ENCODE measurements around the gene HEBP2. TPM values are rescaled to one million over a fixed set of nuclear protein-coding genes. Genes with fewer than 3 reads are reported as not detected.

Gene HEBP2
- total and polyA plus RNA-seq, 12 donors = 22.3 to 76.9 (median 49.8) TPM

DNA sequence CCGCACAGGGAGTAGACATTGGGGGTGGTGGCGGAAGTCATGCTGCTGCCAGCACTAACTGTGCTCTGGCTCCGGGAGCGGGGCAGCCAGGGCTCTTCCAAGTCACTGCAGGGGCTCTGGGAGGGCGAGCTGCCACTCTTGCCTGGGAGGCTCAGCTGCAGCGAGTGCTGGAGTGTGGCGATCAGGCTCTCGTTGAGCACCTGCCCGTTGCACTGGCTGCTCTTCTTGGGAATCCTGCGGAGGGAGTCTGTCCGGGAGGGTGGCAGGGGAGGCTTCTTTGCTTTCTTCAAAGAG, 28.0 kb downstream of the HEBP2 start:
- H3K36me3 ChIP-seq (replicated peaks in 1 of 2) = no peaks in the 10 kb centered on the region
- WGBS, 4 donors = 91% methylated on average over 4 to 11 of the region's 11 CpGs; no CpG with 5 or more reads in 1 of the 4 donors
- TF ChIP-seq, protein P1, sequence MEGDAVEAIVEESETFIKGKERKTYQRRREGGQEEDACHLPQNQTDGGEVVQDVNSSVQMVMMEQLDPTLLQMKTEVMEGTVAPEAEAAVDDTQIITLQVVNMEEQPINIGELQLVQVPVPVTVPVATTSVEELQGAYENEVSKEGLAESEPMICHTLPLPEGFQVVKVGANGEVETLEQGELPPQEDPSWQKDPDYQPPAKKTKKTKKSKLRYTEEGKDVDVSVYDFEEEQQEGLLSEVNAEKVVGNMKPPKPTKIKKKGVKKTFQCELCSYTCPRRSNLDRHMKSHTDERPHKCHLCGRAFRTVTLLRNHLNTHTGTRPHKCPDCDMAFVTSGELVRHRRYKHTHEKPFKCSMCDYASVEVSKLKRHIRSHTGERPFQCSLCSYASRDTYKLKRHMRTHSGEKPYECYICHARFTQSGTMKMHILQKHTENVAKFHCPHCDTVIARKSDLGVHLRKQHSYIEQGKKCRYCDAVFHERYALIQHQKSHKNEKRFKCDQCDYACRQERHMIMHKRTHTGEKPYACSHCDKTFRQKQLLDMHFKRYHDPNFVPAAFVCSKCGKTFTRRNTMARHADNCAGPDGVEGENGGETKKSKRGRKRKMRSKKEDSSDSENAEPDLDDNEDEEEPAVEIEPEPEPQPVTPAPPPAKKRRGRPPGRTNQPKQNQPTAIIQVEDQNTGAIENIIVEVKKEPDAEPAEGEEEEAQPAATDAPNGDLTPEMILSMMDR (IDR thresholded peaks at IDR 0.05) = no peak
- TF ChIP-seq POLR2A (IDR thresholded peaks at IDR 0.05) = no peak
- intact Hi-C loops (cut with DNase I) = no loop called here
- no peak overlapping the region for H3K27ac ChIP-seq
- no peak overlapping the region for H3K4me3 ChIP-seq
- H3K27me3 ChIP-seq = no peaks in the 10 kb centered on the region
- DNase-seq = no peak
- H3K9me3 ChIP-seq (replicated peaks in 1 of 3) = no peaks in the 10 kb centered on the region
- H3K4me1 ChIP-seq (replicated peaks in 1 of 2) = peaks cover 0 to 5% of the 10 kb centered on the region in 2 donors

DNA sequence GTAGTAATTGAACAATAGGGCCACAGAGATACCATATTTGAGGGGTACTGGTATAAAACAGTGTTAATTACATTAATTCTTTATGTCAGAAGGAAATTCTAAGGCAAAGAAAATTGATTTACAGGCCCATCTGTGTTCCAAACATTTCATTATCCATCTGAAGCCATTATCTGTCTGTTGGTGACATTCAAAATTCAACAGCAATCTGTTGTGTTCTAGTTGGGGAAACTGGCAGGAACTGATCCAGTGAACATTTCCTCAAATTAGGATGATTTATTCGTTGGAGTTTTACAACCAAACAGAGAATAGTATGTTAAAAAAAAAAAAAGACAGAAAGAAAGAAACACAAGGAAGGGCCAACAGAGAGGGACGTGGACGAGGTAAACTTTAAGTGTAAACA, 30.1 kb downstream of the HEBP2 start:
- intact Hi-C loops (cut with DNase I) = no loop called here
- H3K27me3 ChIP-seq = no peaks in the 10 kb centered on the region
- no peak for DNase-seq
- 62 to 77% (median 70%) methylated on average over 3 of the region's 3 CpGs for WGBS, 4 donors
- H3K36me3 ChIP-seq (replicated peaks in 1 of 2) = no peaks in the 10 kb centered on the region
- H3K9me3 ChIP-seq (replicated peaks in 1 of 3) = no peaks in the 10 kb centered on the region
- H3K4me3 ChIP-seq = no peak overlapping the region
- H3K27ac ChIP-seq = no peak overlapping the region
- peaks cover 0 to 5% of the 10 kb centered on the region in 2 donors for H3K4me1 ChIP-seq (replicated peaks in 1 of 2)
- TF ChIP-seq, protein P1 (IDR thresholded peaks at IDR 0.05) = no peak
- no peak for TF ChIP-seq POLR2A (IDR thresholded peaks at IDR 0.05)

DNA sequence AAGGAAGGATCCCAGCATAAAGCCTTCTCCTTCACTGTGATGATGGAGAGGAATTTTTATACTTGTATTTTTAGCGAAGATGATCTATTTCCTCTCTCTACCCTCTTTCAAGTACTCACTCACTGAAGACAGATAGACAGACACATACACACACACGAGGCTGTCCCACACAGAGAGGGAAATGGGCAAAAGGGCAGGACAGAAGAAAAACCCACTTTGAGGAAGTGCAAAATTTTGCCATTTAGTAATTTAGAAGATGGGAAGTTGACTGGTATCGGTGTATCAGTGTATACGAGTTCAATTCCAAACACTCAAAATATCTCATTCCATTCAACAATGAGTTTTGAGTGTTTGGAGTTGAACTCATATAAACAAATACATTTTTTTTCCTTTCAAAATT, 30.9 kb downstream of the HEBP2 start:
- H3K27ac ChIP-seq = no peak overlapping the region
- no peaks in the 10 kb centered on the region for H3K9me3 ChIP-seq (replicated peaks in 1 of 3)
- H3K27me3 ChIP-seq = no peaks in the 10 kb centered on the region
- WGBS, 4 donors = 71 to 82% (median 76%) methylated on average over 4 of the region's 4 CpGs
- H3K36me3 ChIP-seq (replicated peaks in 1 of 2) = no peaks in the 10 kb centered on the region
- H3K4me3 ChIP-seq = no peak overlapping the region
- H3K4me1 ChIP-seq (replicated peaks in 1 of 2) = peaks cover 0 to 5% of the 10 kb centered on the region in 2 donors
- TF ChIP-seq, protein P1 (IDR thresholded peaks at IDR 0.05) = no peak
- no peak for TF ChIP-seq POLR2A (IDR thresholded peaks at IDR 0.05)
- DNase-seq = no peak
- intact Hi-C loops (cut with DNase I) = no loop called here

DNA sequence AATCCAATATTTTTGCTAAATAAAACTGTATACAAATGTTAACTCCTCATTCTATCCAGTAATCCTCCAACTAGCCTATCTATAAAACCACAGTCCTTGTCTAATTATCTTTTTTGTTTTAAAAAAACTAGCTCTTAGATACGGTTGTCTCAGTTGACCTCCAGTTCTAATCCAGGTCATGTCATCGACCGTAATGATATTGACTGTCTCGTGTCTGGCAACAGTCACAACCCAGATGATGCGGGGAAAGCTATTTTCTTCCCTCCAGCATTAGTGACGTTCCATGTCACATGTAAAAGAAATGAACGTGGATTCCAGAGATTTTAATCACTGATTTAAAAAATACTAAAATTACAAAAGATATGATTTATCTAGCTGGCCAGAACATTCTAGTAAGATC, 35.5 kb downstream of the HEBP2 start:
- Histone ChIP-seq H3K36me3 (replicated peaks in 1 of 2) (no peaks in the 10 kb centered on the region), H3K27ac (no peak overlapping the region), H3K4me1 (replicated peaks in 1 of 2) (peaks cover 0 to 5% of the 10 kb centered on the region in 2 donors), H3K4me3 (no peak overlapping the region), H3K9me3 (replicated peaks in 1 of 3) (no peaks in the 10 kb centered on the region), H3K27me3 (no peaks in the 10 kb centered on the region)
- TF ChIP-seq POLR2A (IDR thresholded peaks at IDR 0.05) = no peak
- TF ChIP-seq, protein P1 (IDR thresholded peaks at IDR 0.05) = no peak
- DNase-seq = no peak
- WGBS, 4 donors = 64 to 81% (median 72%) methylated on average over 7 of the region's 7 CpGs
- intact Hi-C loops (cut with DNase I) = no loop called here
